SK-N-SH treated with all-trans-retinoic acid at 6 μM for 48 hours (cell line): ENCODE results near the gene DHX8.

Experiments used
- ATAC-seq: fragments of 200-7000 bp; cut with Tn5 transposase; 3 replicates; pipeline ENCODE4 v1.9.1; 2020; ENCODE audit warnings: mild to moderate bottlenecking, moderate library complexity
- ARNTL ChIP-seq: fragments of 450-650 bp; formaldehyde crosslinking; IDR thresholded peaks from 2 replicates; pipeline ENCODE4 v1.5.0; 2020; ENCODE audit warnings: low read depth, mild to moderate bottlenecking, moderate library complexity, borderline replicate concordance
- BACH2 ChIP-seq: fragments of 250-450 bp; sonication (Bioruptor Pico); IDR thresholded peaks from 2 replicates; pipeline ENCODE4 v1.9.0; 2021; ENCODE audit warnings: mild to moderate bottlenecking, borderline replicate concordance
- CREB5 ChIP-seq: fragments of 250-450 bp; sonication (Bioruptor Pico); IDR thresholded peaks from 2 replicates; pipeline ENCODE4 v1.5.1; 2020; ENCODE audit warnings: low read depth, mild to moderate bottlenecking, moderate library complexity
- CSDC2 ChIP-seq: fragments of 250-450 bp; sonication (Bioruptor Pico); IDR thresholded peaks from 2 replicates; pipeline ENCODE4 v1.5.0; 2020; ENCODE audit warnings: mild to moderate bottlenecking, moderate library complexity
- ESRRG ChIP-seq: fragments of 250-450 bp; sonication (Bioruptor Pico); IDR thresholded peaks from 2 replicates; pipeline ENCODE4 v1.6.1; 2021; ENCODE audit warnings: mild to moderate bottlenecking
- GLIS3 ChIP-seq: fragments of 250-450 bp; sonication (Bioruptor Pico); IDR thresholded peaks from 2 replicates; pipeline ENCODE4 v1.5.0; 2020; ENCODE audit warnings: mild to moderate bottlenecking, moderate library complexity
- ISL1 ChIP-seq: fragments of 250-450 bp; sonication (Bioruptor Pico); IDR thresholded peaks from 2 replicates; pipeline ENCODE4 v2.1.2; 2022; ENCODE audit warnings: mild to moderate bottlenecking, moderate library complexity
- OSR1 ChIP-seq: fragments of 250-450 bp; sonication (Bioruptor Pico); IDR thresholded peaks from 2 replicates; pipeline ENCODE4 v1.8.0; 2022; ENCODE audit warnings: moderate library complexity, mild to moderate bottlenecking, inconsistent platforms
- PPARA ChIP-seq: fragments of 250-450 bp; sonication (Bioruptor Pico); IDR thresholded peaks from 2 replicates; pipeline ENCODE4 v1.5.0; 2020; ENCODE audit warnings: mild to moderate bottlenecking, borderline replicate concordance
- RARB ChIP-seq: fragments of 250-450 bp; sonication (Bioruptor Pico); IDR thresholded peaks from 2 replicates; pipeline ENCODE4 v1.8.0; 2021; ENCODE audit warnings: mild to moderate bottlenecking, moderate library complexity
- SNAI2 ChIP-seq: fragments of 250-450 bp; sonication (Bioruptor Pico); IDR thresholded peaks from 2 replicates; pipeline ENCODE4 v1.5.0; 2020; ENCODE audit warnings: mild to moderate bottlenecking, moderate library complexity
- TCF4 ChIP-seq: fragments of 250-450 bp; sonication (Bioruptor Pico); IDR thresholded peaks from 2 replicates; pipeline ENCODE4 v1.8.0; 2021; ENCODE audit warnings: mild to moderate bottlenecking, moderate library complexity, borderline replicate concordance
- TOX ChIP-seq: fragments of 250-450 bp; sonication (Bioruptor Pico); IDR thresholded peaks from 2 replicates; pipeline ENCODE4 v1.8.0; 2021; ENCODE audit warnings: mild to moderate bottlenecking, moderate library complexity, borderline replicate concordance
- TSHZ2 ChIP-seq: fragments of 250-450 bp; sonication (Bioruptor Pico); IDR thresholded peaks from 2 replicates; pipeline ENCODE4 v1.5.0; 2020; ENCODE audit warnings: mild to moderate bottlenecking, moderate library complexity
- ZC3H10 ChIP-seq: fragments of 250-450 bp; sonication (Bioruptor Pico); IDR thresholded peaks from 2 replicates; pipeline ENCODE4 v1.5.1; 2021; ENCODE audit warnings: mild to moderate bottlenecking, moderate library complexity
- ZFP30 ChIP-seq: fragments of 450-650 bp; formaldehyde crosslinking; IDR thresholded peaks from 2 replicates; pipeline ENCODE4 v1.5.0; 2022; ENCODE audit warnings: mild to moderate bottlenecking, moderate library complexity
- ZNF565 ChIP-seq: fragments of 450-650 bp; formaldehyde crosslinking; conservative IDR thresholded peaks from 2 replicates; pipeline ENCODE4 v1.5.0; 2020; ENCODE audit warnings: low read depth, mild to moderate bottlenecking, moderate library complexity
- ZNF70 ChIP-seq: fragments of 450-650 bp; formaldehyde crosslinking; IDR thresholded peaks from 2 replicates; pipeline ENCODE4 v1.5.0; 2020; ENCODE audit warnings: mild to moderate bottlenecking, moderate library complexity
- ZNF8 ChIP-seq: fragments of 450-650 bp; formaldehyde crosslinking; IDR thresholded peaks from 2 replicates; pipeline ENCODE4 v1.5.0; 2020; ENCODE audit warnings: mild to moderate bottlenecking, moderate library complexity
- TF ChIP-seq, protein P1 (sequence below): fragments of 250-450 bp; sonication (Bioruptor Pico); IDR thresholded peaks from 2 replicates; pipeline ENCODE4 v1.5.1; 2021; ENCODE audit warnings: mild to moderate bottlenecking, moderate library complexity
- TF ChIP-seq, protein P2 (sequence below): fragments of 250-450 bp; sonication (Bioruptor Pico); IDR thresholded peaks from 2 replicates; pipeline ENCODE4 v1.8.0; 2020; ENCODE audit warnings: mild to moderate bottlenecking, moderate library complexity, borderline replicate concordance

The DHX8 gene

GRCh38 chr17:43528988-43529814 lies 45.4 kb downstream of the DHX8 start:
- no peak for TF ChIP-seq OSR1
- ATAC-seq, result no peak

DNA sequence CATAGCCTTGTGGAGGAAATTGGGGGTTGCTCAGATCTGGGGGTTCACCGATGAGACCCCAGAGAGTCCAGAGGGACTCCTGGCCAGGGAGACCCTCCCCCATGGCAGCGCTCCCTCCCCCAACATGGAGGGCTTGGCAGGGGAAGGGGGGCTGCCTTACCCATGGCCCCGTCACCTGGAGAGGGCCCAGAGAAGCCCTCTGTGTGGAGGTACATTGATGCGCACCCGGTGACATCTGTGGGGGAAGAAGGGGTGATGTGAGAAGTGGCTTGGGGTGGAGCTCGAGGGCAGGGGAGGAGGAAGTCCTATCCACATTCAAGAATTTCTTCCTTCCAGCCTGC lies 46.1 kb downstream of the DHX8 start:
- ATAC-seq, result peak; percentile 20; the same call in 2 of the 3 replicates
- no peak for TF ChIP-seq TOX
- no peak for TF ChIP-seq SNAI2 (CRISPR knock-in tag)
- TF ChIP-seq CREB5, result no peak
- TF ChIP-seq GLIS3 (CRISPR knock-in tag), result no peak
- no peak for TF ChIP-seq ARNTL
- TF ChIP-seq OSR1, result no peak
- TF ChIP-seq ISL1 (CRISPR knock-in tag), result no peak
- TF ChIP-seq ESRRG (CRISPR knock-in tag), result no peak

GRCh38 chr17:43530288-43531081 lies 46.7 kb downstream of the DHX8 start:
- no peak for TF ChIP-seq CSDC2 (CRISPR knock-in tag)
- no peak for TF ChIP-seq RARB (CRISPR knock-in tag)
- TF ChIP-seq, protein P1, sequence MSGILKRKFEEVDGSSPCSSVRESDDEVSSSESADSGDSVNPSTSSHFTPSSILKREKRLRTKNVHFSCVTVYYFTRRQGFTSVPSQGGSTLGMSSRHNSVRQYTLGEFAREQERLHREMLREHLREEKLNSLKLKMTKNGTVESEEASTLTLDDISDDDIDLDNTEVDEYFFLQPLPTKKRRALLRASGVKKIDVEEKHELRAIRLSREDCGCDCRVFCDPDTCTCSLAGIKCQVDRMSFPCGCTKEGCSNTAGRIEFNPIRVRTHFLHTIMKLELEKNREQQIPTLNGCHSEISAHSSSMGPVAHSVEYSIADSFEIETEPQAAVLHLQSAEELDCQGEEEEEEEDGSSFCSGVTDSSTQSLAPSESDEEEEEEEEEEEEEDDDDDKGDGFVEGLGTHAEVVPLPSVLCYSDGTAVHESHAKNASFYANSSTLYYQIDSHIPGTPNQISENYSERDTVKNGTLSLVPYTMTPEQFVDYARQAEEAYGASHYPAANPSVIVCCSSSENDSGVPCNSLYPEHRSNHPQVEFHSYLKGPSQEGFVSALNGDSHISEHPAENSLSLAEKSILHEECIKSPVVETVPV, result no peak
- no peak for TF ChIP-seq ESRRG (CRISPR knock-in tag)
- no peak for TF ChIP-seq ZNF565 (CRISPR knock-in tag)
- no peak for TF ChIP-seq GLIS3 (CRISPR knock-in tag)
- no peak for TF ChIP-seq PPARA (CRISPR knock-in tag)
- TF ChIP-seq SNAI2 (CRISPR knock-in tag), result no peak
- no peak for TF ChIP-seq ARNTL
- no peak for TF ChIP-seq BACH2 (CRISPR knock-in tag)
- no peak for TF ChIP-seq ZC3H10 (CRISPR knock-in tag)
- no peak for TF ChIP-seq ZFP30
- TF ChIP-seq ZNF8, result no peak
- TF ChIP-seq ZNF70 (CRISPR knock-in tag), result no peak
- TF ChIP-seq, protein P2, sequence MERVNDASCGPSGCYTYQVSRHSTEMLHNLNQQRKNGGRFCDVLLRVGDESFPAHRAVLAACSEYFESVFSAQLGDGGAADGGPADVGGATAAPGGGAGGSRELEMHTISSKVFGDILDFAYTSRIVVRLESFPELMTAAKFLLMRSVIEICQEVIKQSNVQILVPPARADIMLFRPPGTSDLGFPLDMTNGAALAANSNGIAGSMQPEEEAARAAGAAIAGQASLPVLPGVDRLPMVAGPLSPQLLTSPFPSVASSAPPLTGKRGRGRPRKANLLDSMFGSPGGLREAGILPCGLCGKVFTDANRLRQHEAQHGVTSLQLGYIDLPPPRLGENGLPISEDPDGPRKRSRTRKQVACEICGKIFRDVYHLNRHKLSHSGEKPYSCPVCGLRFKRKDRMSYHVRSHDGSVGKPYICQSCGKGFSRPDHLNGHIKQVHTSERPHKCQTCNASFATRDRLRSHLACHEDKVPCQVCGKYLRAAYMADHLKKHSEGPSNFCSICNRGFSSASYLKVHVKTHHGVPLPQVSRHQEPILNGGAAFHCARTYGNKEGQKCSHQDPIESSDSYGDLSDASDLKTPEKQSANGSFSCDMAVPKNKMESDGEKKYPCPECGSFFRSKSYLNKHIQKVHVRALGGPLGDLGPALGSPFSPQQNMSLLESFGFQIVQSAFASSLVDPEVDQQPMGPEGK (CRISPR knock-in tag), result no peak
- TF ChIP-seq TCF4 (CRISPR knock-in tag), result no peak
- no peak for TF ChIP-seq TOX

GRCh38 chr17:43531082-43531378 lies 47.3 kb downstream of the DHX8 start:
- no peak for ATAC-seq
- TF ChIP-seq BACH2 (CRISPR knock-in tag), result no peak
- TF ChIP-seq, protein P1, result no peak
- no peak for TF ChIP-seq TSHZ2 (CRISPR knock-in tag)
- TF ChIP-seq PPARA (CRISPR knock-in tag), result no peak
- no peak for TF ChIP-seq ESRRG (CRISPR knock-in tag)
- TF ChIP-seq, all 23 proteins: peak for 0

More at GRCh38 chr17:43530288-43531081, 46.7 kb downstream of the DHX8 start:
- peak; percentile 86 for ATAC-seq
